HL-60 (cell line): Measurements from ENCODE around the gene TENM4.

Source experiments
- DNase-seq, 2 experiments: peaks; one replicate each; pipeline ENCODE4 v3.0.0-alpha.2; 2010 to 2020; ENCODE audit warnings: low read depth in 1 of 2, low spot score in 1 of 2
- H3K27ac ChIP-seq: fragments of 250-450 bp; sonication (Bioruptor Pico); replicated peaks from 2 replicates; pipeline ENCODE4 v1.5.1; 2020; ENCODE audit warnings: mild to moderate bottlenecking, moderate library complexity
- H3K27me3 ChIP-seq: fragments of 250-450 bp; sonication (Bioruptor Pico); 2 replicates; pipeline ENCODE4 v1.5.1; 2021; ENCODE audit warnings: mild to moderate bottlenecking, moderate library complexity; ENCODE audit not compliant: insufficient read depth, poor library complexity, severe bottlenecking
- H3K4me3 ChIP-seq: replicated peaks from 2 replicates; pipeline ENCODE4 v1.5.1; 2011; ENCODE audit warnings: mild to moderate bottlenecking, control low read depth, low read length; ENCODE audit not compliant: insufficient read depth
- GABPA ChIP-seq: IDR thresholded peaks from 2 replicates; pipeline ENCODE4 v1.6.1; 2012; ENCODE audit warnings: low read depth
- POLR2AphosphoS5 ChIP-seq: IDR thresholded peaks from 2 replicates; pipeline ENCODE4 v1.6.1; 2012; ENCODE audit warnings: low read depth
- SPI1 ChIP-seq: IDR thresholded peaks from 2 replicates; pipeline ENCODE4 v1.6.1; 2012; ENCODE audit warnings: low read depth, mild to moderate bottlenecking, borderline replicate concordance
- TF ChIP-seq, protein P1 (sequence below): IDR thresholded peaks from one replicate; pipeline ENCODE4 v1.5.1; 2011; ENCODE audit warnings: low read length, control low read depth, inconsistent platforms; ENCODE audit not compliant: insufficient read depth
- TF ChIP-seq, protein P2 (sequence below): IDR thresholded peaks from 2 replicates; pipeline ENCODE4 v1.6.1; 2012; ENCODE audit warnings: low read depth; ENCODE audit not compliant: insufficient replicate concordance

The TENM4 gene

GRCh38 chr11:79066456-79067351 lies 374.1 kb downstream of the TENM4 start:
- Histone ChIP-seq H3K27me3 (peaks cover 2% of the 10 kb centered on the region), H3K27ac (no peak overlapping the region), H3K4me3 (no peak overlapping the region)
- TF ChIP-seq, protein P1, sequence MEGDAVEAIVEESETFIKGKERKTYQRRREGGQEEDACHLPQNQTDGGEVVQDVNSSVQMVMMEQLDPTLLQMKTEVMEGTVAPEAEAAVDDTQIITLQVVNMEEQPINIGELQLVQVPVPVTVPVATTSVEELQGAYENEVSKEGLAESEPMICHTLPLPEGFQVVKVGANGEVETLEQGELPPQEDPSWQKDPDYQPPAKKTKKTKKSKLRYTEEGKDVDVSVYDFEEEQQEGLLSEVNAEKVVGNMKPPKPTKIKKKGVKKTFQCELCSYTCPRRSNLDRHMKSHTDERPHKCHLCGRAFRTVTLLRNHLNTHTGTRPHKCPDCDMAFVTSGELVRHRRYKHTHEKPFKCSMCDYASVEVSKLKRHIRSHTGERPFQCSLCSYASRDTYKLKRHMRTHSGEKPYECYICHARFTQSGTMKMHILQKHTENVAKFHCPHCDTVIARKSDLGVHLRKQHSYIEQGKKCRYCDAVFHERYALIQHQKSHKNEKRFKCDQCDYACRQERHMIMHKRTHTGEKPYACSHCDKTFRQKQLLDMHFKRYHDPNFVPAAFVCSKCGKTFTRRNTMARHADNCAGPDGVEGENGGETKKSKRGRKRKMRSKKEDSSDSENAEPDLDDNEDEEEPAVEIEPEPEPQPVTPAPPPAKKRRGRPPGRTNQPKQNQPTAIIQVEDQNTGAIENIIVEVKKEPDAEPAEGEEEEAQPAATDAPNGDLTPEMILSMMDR = no peak
- TF ChIP-seq, protein P2, sequence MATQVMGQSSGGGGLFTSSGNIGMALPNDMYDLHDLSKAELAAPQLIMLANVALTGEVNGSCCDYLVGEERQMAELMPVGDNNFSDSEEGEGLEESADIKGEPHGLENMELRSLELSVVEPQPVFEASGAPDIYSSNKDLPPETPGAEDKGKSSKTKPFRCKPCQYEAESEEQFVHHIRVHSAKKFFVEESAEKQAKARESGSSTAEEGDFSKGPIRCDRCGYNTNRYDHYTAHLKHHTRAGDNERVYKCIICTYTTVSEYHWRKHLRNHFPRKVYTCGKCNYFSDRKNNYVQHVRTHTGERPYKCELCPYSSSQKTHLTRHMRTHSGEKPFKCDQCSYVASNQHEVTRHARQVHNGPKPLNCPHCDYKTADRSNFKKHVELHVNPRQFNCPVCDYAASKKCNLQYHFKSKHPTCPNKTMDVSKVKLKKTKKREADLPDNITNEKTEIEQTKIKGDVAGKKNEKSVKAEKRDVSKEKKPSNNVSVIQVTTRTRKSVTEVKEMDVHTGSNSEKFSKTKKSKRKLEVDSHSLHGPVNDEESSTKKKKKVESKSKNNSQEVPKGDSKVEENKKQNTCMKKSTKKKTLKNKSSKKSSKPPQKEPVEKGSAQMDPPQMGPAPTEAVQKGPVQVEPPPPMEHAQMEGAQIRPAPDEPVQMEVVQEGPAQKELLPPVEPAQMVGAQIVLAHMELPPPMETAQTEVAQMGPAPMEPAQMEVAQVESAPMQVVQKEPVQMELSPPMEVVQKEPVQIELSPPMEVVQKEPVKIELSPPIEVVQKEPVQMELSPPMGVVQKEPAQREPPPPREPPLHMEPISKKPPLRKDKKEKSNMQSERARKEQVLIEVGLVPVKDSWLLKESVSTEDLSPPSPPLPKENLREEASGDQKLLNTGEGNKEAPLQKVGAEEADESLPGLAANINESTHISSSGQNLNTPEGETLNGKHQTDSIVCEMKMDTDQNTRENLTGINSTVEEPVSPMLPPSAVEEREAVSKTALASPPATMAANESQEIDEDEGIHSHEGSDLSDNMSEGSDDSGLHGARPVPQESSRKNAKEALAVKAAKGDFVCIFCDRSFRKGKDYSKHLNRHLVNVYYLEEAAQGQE = no peak
- TF ChIP-seq SPI1 = no peak
- no peak for TF ChIP-seq POLR2AphosphoS5
- TF ChIP-seq GABPA = no peak
- DNase-seq = no peak

DNA sequence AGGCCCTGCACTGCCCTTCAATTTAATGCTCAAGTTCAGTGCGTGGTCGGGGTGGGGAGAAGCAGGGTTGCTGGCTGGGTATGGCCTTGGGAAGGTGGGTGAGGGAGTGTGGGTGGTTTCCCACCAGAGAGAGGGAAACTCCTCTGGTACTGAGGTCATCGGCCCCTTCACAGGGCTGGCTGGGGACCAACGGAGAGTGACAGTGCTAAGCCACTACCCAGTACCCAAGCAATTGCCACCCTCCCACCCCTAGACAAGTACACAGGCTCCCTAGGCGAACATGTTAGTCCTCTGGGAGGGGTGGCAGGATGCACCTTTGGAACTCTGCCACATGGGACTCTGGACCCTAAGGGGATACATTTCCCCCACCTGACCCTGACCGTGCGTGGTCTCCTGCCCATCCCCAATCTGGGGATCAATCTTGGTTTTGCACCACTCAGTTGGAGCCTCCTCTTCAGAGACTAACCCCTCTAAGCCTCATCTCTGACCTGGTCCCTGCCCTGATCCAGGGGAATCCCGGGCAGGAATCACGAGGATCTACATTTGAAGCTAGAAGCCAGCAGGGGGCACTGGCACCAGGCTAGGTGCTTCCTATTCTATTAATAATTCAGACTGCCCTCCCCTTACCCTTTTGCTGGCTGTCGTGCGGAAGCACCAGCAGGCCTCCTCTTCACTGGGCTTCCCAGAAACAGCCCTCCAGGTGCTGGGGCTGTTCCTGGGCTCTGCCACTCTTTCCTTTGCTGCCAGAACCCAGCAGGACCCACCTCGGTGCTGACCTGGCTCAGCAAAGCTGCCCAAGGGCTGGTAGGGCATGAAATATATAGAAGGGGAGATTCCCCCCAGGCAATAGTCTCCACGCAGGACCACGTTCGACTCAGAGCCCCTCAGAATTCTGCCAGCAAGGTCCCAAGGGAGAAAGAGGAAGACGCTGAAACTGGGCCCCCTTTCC lies 377.7 kb downstream of the TENM4 start:
- TF ChIP-seq, protein P1 = no peak
- TF ChIP-seq GABPA (no peak), SPI1 (no peak), POLR2AphosphoS5 (no peak)
- TF ChIP-seq, protein P2 = no peak
- H3K4me3 ChIP-seq = no peak overlapping the region
- no peak for DNase-seq
- H3K27me3 ChIP-seq = peaks cover 2% of the 10 kb centered on the region
- H3K27ac ChIP-seq = no peak overlapping the region

GRCh38 chr11:79060081-79060953 lies 380.5 kb downstream of the TENM4 start:
- H3K27me3 ChIP-seq = no peaks in the 10 kb centered on the region
- H3K27ac ChIP-seq = no peak overlapping the region
- no peak overlapping the region for H3K4me3 ChIP-seq
- no peak for TF ChIP-seq SPI1
- TF ChIP-seq POLR2AphosphoS5 = no peak
- TF ChIP-seq, protein P2 = no peak
- TF ChIP-seq, protein P1 = no peak
- TF ChIP-seq GABPA = no peak
- DNase-seq = no peak
